NOMO-1 treated with DMSO at 0.1 percent for 48 hours (cell line): ENCODE data around the gene SFPQ.
"Not testable (repeated sequence)": the region's sequence is repeated elsewhere in the genome, so short reads cannot be mapped to it uniquely, and the experiment has no call there.

ENCODE experiments used
- DNase-seq: peaks from one replicate; lab custom pipeline; 2025; ENCODE audit not compliant: unreplicated experiment; lab: John Stamatoyannopoulos, UW

SFPQ gene

DNA sequence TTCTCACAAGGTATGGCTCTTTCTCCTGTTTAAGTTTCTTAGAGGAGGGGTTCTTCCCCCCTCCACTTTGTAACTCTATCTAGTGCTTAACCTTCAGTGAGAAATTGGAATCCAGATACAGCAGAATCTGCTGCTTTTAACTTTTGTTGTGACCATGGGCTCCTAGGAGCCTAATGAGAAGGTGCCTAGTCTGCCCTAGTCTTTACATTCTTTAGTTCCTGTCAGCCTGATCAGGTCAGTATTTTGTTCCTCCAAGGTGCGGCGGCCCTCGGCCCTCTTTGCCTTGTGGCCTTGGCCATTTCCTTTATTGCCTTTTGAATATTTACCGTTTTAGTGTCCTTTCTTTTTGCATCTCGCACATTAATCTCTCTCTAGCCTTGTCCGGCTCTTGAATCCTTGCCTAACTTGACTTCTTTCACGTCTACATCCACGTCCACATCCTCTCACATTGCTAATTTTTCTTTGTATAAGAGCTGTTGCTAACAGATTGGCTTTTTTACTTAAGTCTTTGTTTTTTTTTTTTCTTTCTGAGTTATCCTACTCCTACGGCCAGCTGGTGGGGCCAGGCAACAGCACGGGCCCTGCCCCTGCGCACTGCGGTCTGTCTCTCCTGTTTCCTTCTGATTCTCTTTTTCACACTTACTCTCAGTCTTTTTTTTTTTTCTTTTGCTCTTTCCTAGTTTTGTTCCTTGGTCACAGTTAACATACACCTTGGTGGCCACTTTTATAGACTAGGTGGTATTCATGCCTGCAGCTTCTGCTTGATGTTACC lies 49.0 kb downstream of the SFPQ start:
- DNase-seq: no peak

DNA sequence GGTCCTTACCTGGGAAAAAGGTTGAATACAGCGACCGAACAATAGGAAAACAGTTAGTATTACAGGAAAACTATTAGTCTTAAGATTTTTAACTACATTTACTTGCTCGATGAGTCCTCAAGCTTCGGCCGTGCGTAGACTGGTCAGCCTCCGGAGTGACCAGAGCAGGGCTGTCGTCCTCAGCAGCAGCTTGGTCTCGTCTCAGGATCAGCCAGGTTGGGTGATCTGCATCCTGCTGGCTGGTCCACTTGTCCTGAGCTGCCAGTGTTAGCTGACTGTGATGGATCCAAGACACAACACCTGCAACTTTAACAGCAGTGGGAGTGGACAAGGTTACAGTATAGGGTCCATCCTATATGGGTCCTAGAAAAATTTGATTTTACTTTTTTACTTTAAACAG lies 50.2 kb downstream of the SFPQ start:
- DNase-seq: not testable (repeated sequence)

DNA sequence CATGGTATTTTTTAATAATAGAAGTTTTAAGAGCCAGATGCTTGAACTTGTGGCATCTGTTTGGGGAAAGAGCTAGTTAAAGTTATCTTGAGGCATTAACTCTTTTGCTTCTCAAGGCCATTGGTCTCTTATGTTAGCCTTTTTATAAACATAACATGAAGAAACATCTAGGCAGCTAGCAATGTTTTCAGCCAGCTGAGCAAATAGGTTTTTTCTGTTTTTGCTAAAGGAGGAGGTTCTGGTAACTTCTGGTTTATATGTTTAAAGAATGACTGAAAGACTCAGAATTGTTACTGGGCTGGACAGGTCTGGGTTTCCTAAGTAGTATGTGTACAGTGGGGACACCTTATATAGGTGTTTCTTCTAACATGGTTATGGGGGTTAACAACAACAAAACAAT lies 50.7 kb downstream of the SFPQ start:
- DNase-seq: not testable (repeated sequence)

DNA sequence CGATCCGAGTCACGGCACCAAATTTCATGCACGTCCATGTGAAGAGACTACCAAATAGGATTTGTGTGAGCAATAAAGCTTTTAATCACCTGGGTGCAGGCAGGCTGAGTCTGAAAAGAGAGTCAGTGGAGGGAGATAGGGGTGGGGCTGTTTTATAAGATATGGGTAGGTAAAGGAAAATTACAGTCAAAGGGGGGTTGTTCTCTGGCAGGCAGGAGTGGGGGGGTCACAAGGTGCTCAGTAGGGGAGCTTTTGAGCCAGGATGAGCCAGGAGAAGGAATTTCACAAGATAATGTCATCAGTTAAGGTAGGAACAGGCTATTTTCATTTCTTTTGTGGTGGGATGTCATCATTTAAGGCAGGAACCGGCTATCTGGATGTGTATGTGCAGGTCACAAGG lies 55.4 kb downstream of the SFPQ start:
- DNase-seq: not testable (repeated sequence)

DNA sequence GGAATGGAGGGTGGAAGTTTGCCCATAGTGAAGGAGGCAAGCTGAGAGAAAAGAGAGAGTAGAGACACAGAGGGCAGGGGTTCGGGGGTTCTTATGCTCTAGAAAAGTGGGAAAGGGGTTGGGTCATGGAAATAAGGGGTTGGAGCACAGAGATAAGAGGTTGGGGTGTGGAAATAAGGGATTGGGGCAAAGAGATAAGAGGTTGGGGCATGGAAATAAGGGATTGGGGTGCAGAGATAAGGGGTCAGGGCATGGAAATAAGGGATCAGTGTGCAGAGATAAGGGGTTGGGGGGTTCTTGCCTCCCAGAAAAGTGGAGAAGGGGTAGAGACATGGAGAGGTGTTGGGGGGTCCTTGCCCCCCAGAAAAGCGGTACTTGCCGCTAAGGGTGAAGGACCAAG lies 56.2 kb downstream of the SFPQ start:
- DNase-seq: no peak
